Measurements from ENCODE around the gene RNF40. TPM values are rescaled to one million over a fixed set of nuclear protein-coding genes. Genes with fewer than 3 reads are reported as not detected.
"Not testable (repeated sequence)": the region's sequence is repeated elsewhere in the genome, so short reads cannot be mapped to it uniquely, and the experiment has no call there.

Gene RNF40
- total RNA-seq, 1 donor from 2014 or later = 115 TPM

DNA sequence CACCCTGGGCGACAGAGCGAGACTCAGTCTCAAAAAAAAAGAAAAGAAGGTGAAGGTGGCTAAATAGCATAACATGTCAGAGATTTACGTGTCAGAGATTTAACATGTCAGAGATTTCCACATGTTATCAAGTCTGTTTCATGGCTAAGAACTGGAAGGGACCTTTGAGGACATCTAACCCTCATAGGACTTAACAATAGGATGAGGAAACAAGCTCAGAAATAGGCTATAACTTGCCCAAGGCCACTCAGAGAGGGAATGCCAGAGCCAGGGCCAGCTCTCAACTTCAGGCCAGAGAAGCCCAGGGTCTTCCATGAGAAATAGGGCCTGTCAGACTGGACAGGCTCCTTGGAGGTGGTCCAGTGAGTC, 51.7 kb downstream of the RNF40 start:
- DNase-seq (ENCODE audit: extremely low read depth, low read depth, low spot score) = no peak

GRCh38 chr16:30816769-30817168, 54.6 kb downstream of the RNF40 start:
- no peak for DNase-seq (ENCODE audit: extremely low read depth, low read depth, low spot score)

DNA sequence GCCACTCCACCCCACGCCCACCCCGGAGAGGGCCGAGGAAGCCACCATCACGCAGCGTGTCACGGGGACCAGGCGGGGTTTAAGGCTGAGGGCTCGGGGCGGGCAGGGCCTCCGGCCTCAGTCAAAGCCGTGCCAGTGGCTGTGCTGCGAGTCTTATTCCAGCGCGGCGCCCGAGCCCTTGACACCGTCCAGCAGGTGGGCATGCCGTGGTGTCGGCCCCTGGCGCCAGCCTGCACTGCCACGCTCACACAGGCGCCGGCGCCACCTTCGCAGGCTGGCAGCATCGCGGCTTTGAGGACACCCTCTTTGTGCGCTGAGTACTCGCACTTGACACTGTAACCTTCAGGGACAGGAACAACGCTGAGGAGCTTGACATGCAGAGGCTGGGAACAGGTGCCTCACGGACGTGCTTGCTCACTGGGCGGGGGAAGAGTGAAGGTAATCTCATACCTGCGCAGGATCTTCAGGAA, 58.9 kb downstream of the RNF40 start:
- DNase-seq (ENCODE audit: extremely low read depth, low read depth, low spot score) = no peak

GRCh38 chr16:30821441-30821840, 59.3 kb downstream of the RNF40 start:
- not testable (repeated sequence) for DNase-seq (ENCODE audit: extremely low read depth, low read depth, low spot score)

DNA sequence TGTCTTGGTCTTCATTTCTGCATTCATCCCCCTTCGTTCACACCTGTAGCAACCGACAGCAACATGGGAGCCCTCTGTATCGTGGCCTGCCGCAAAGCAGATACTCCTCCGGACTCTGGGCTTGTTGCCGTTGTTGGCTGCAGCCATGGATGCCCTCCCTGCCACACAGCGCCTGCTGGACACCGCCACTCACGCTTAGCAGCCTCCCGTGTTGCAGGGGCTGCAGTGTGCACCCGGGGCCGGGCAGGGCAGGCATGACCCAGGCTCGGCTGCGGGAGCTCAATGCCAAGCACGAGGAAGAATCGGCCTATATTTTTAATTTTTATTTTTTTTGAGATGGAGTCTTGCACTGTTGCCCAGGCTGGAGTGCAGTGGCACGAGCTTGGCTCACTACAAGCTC, 59.8 kb downstream of the RNF40 start:
- DNase-seq (ENCODE audit: extremely low read depth, low read depth, low spot score) = no peak

Other genes starting within 250 kb of the RNF40 start
- gene ZNF768, start 235.8 kb upstream of the RNF40 start, total RNA-seq = 31.9 and 36.2 TPM in 2 replicates
- gene ZNF747, start 227.5 kb upstream of the RNF40 start, total RNA-seq = 6.0 and 6.1 TPM in 2 replicates
- 9.9 and 12.5 TPM in 2 replicates for gene ZNF764, start 203.9 kb upstream of the RNF40 start, total RNA-seq
- gene ZNF688, start 190.6 kb upstream of the RNF40 start, total RNA-seq = 11.1 and 12.4 TPM in 2 replicates
- 5.8 and 11.2 TPM in 2 replicates for gene ZNF785, start 176.6 kb upstream of the RNF40 start, total RNA-seq
- gene ZNF689, start 151.9 kb upstream of the RNF40 start, total RNA-seq = 9.0 and 11.4 TPM in 2 replicates
- 22.4 and 38.1 TPM in 2 replicates for gene PRR14, start 111.4 kb upstream of the RNF40 start, total RNA-seq
- gene FBRS, start 103.9 kb upstream of the RNF40 start, total RNA-seq = 34.3 and 64.9 TPM in 2 replicates
- gene SRCAP, start 63.2 kb upstream of the RNF40 start, total RNA-seq = 19.8 and 49.5 TPM in 2 replicates
- gene PHKG2, start 13.9 kb upstream of the RNF40 start, total RNA-seq = 17.6 and 25.3 TPM in 2 replicates
- gene CFAP119, start 260 bp upstream of the RNF40 start, total RNA-seq = 2.0 and 6.5 TPM in 2 replicates
- gene ZNF629, start 24.9 kb downstream of the RNF40 start, total RNA-seq = 12.1 and 17.5 TPM in 2 replicates
- 44.5 and 54.5 TPM in 2 replicates for gene BCL7C, start 131.8 kb downstream of the RNF40 start, total RNA-seq
- gene CTF1, start 134.3 kb downstream of the RNF40 start, total RNA-seq = 0.19 and 0.53 TPM in 2 replicates
- 29.5 and 29.9 TPM in 2 replicates for gene FBXL19, start 161.2 kb downstream of the RNF40 start, total RNA-seq
- gene ORAI3, start 186.7 kb downstream of the RNF40 start, total RNA-seq = 40.0 and 47.3 TPM in 2 replicates
- 12.5 and 24.6 TPM in 2 replicates for gene SETD1A, start 195.4 kb downstream of the RNF40 start, total RNA-seq
- gene HSD3B7, start 222.9 kb downstream of the RNF40 start, total RNA-seq = 7.8 and 12.7 TPM in 2 replicates
- gene STX1B, start 248.3 kb downstream of the RNF40 start, total RNA-seq = 0.41 and 2.6 TPM in 2 replicates